WTC11 (cell line): ENCODE data around the gene SKAP1. TPM values are rescaled to one million over a fixed set of nuclear protein-coding genes. Genes with fewer than 3 reads are reported as not detected.
"Not testable (repeated sequence)": the region's sequence is repeated elsewhere in the genome, so short reads cannot be mapped to it uniquely, and the experiment has no call there.

Experiments used
- ATAC-seq: fragments of 200-7000 bp; cut with Tn5 transposase; 2 replicates; pipeline ENCODE4 v1.10.0; 2021; ENCODE audit warnings: mild to moderate bottlenecking, moderate library complexity
- CTCF ChIA-PET: fragments of 300-600 bp; sonication (Branson Sonifier 250); formaldehyde crosslinking; loops from one replicate; lab custom pipeline; 2021; ENCODE audit warnings: antibody characterized with exemption; lab: Charles Lee
- POLR2A ChIA-PET: fragments of 350-600 bp; sonication (Branson Sonifier 250); formaldehyde crosslinking; loops from one replicate; lab custom pipeline; 2021; ENCODE audit warnings: antibody characterized with exemption; lab: Charles Lee
- DNase-seq: peaks from one replicate; pipeline ENCODE4 v3.0.0; 2021; ENCODE audit warnings: low spot score
- H3K27ac Mint-ChIP-seq: 2 replicates; pipeline ENCODE4 v1.8.0; 2021; ENCODE audit warnings: mixed read lengths
- H3K27me3 Mint-ChIP-seq: 2 replicates; pipeline ENCODE4 v1.8.0; 2021; ENCODE audit warnings: low read depth, mild to moderate bottlenecking, moderate library complexity, mixed read lengths
- H3K36me3 Mint-ChIP-seq: 2 replicates; pipeline ENCODE4 v1.8.0; 2021; ENCODE audit warnings: mixed read lengths
- H3K4me1 Mint-ChIP-seq: 2 replicates; pipeline ENCODE4 v1.8.0; 2022; ENCODE audit warnings: mixed read lengths
- H3K4me3 Mint-ChIP-seq: 2 replicates; pipeline ENCODE4 v1.8.0; 2021; ENCODE audit warnings: mild to moderate bottlenecking, moderate library complexity, mixed read lengths
- H3K9me3 Mint-ChIP-seq: 2 replicates; pipeline ENCODE4 v1.8.0; 2021; ENCODE audit warnings: mixed read lengths
- AFF4 ChIP-seq: sonication (generic); formaldehyde crosslinking; IDR thresholded peaks from 2 replicates; pipeline ENCODE4 v1.8.1; 2023; ENCODE audit warnings: mild to moderate bottlenecking, missing genetic modification reagents, borderline replicate concordance
- CREB1 ChIP-seq: sonication (generic); formaldehyde crosslinking; IDR thresholded peaks from 2 replicates; pipeline ENCODE4 v1.8.0; 2023; ENCODE audit warnings: mild to moderate bottlenecking, missing genetic modification reagents
- ELF4 ChIP-seq: sonication (generic); formaldehyde crosslinking; IDR thresholded peaks from 2 replicates; pipeline ENCODE4 v1.8.1; 2022; ENCODE audit warnings: low read depth, mild to moderate bottlenecking, moderate library complexity, missing genetic modification reagents
- FOXP1 ChIP-seq: sonication (generic); formaldehyde crosslinking; IDR thresholded peaks from 2 replicates; pipeline ENCODE4 v1.8.0; 2022; ENCODE audit warnings: missing genetic modification reagents, mild to moderate bottlenecking, moderate library complexity, borderline replicate concordance
- GRHL2 ChIP-seq: fragments of 250-450 bp; sonication (Bioruptor Pico); IDR thresholded peaks from 2 replicates; pipeline ENCODE4 v1.8.0; 2022; ENCODE audit warnings: mild to moderate bottlenecking, moderate library complexity; ENCODE audit not compliant: insufficient replicate concordance, severe bottlenecking
- IRF1 ChIP-seq: sonication (generic); formaldehyde crosslinking; IDR thresholded peaks from 2 replicates; pipeline ENCODE4 v1.8.0; 2023; ENCODE audit warnings: missing genetic modification reagents
- JAZF1 ChIP-seq: fragments of 250-450 bp; sonication (Bioruptor Pico); IDR thresholded peaks from 2 replicates; pipeline ENCODE4 v1.9.0; 2021; ENCODE audit warnings: moderate library complexity, mild to moderate bottlenecking, inconsistent platforms
- RELA ChIP-seq: sonication (generic); formaldehyde crosslinking; IDR thresholded peaks from 2 replicates; pipeline ENCODE4 v1.8.1; 2022; ENCODE audit warnings: missing genetic modification reagents, mild to moderate bottlenecking, borderline replicate concordance
- SP1 ChIP-seq: sonication (generic); formaldehyde crosslinking; conservative IDR thresholded peaks from 2 replicates; pipeline ENCODE4 v1.8.1; 2022; ENCODE audit warnings: missing genetic modification reagents
- STAT6 ChIP-seq: sonication (generic); formaldehyde crosslinking; conservative IDR thresholded peaks from 2 replicates; pipeline ENCODE4 v1.8.1; 2023; ENCODE audit warnings: mild to moderate bottlenecking, low read depth, missing genetic modification reagents, moderate library complexity
- TCF7 ChIP-seq: sonication (generic); formaldehyde crosslinking; IDR thresholded peaks from 2 replicates; pipeline ENCODE4 v1.8.0; 2022; ENCODE audit warnings: mild to moderate bottlenecking, low read depth, missing genetic modification reagents, moderate library complexity
- TEAD4 ChIP-seq: sonication (generic); formaldehyde crosslinking; IDR thresholded peaks from 2 replicates; pipeline ENCODE4 v1.8.0; 2022; ENCODE audit warnings: mild to moderate bottlenecking, missing genetic modification reagents
- TP53 ChIP-seq: sonication (generic); formaldehyde crosslinking; IDR thresholded peaks from 2 replicates; pipeline ENCODE4 v1.8.1; 2023; ENCODE audit warnings: mild to moderate bottlenecking, missing genetic modification reagents
- USF2 ChIP-seq: sonication (generic); formaldehyde crosslinking; IDR thresholded peaks from 2 replicates; pipeline ENCODE4 v1.8.1; 2023; ENCODE audit warnings: mild to moderate bottlenecking, missing genetic modification reagents, moderate library complexity
- ZNF263 ChIP-seq: sonication (generic); formaldehyde crosslinking; IDR thresholded peaks from 2 replicates; pipeline ENCODE4 v1.8.1; 2022; ENCODE audit warnings: low read depth, mild to moderate bottlenecking, moderate library complexity, missing genetic modification reagents
- ZNF317 ChIP-seq: sonication (generic); formaldehyde crosslinking; IDR thresholded peaks from 2 replicates; pipeline ENCODE4 v1.8.1; 2023; ENCODE audit warnings: low read depth, mild to moderate bottlenecking, moderate library complexity, missing genetic modification reagents, borderline replicate concordance
- total RNA-seq: library from RNA; stranded (reverse); gene quantifications from 3 replicates; pipeline ENCODE4 v1.2.3, GENCODE V29; 2021

Gene SKAP1
- total RNA-seq, 1 experiment from 2014 or later: not detected

GRCh38 chr17:48413613-48414405 is 16.2 kb downstream of the SKAP1 start (continued):
- TF ChIP-seq AFF4 (CRISPR knock-in tag) (no peak), TEAD4 (CRISPR knock-in tag) (no peak)

GRCh38 chr17:48412841-48413240 is 17.2 kb downstream of the SKAP1 start:
- TF ChIP-seq GRHL2 (no peak), TCF7 (CRISPR knock-in tag) (no peak), TP53 (CRISPR knock-in tag) (no peak), ZNF317 (CRISPR knock-in tag) (no peak), SP1 (CRISPR knock-in tag) (no peak), JAZF1 (CRISPR knock-in tag) (no peak), RELA (CRISPR knock-in tag) (no peak), IRF1 (no peak), CREB1 (CRISPR knock-in tag) (no peak), USF2 (CRISPR knock-in tag) (no peak), STAT6 (CRISPR knock-in tag) (no peak), ZNF263 (CRISPR knock-in tag) (no peak), ELF4 (CRISPR knock-in tag) (no peak), FOXP1 (no peak)
- CTCF ChIA-PET: no interaction called here
- Mint-ChIP-seq H3K4me1 (peaks cover 15% of the 10 kb centered on the region), H3K9me3 (no peaks in the 10 kb centered on the region), H3K27me3 (peaks cover 3% of the 10 kb centered on the region; the same call in 1 of the 2 replicates), H3K36me3 (no peaks in the 10 kb centered on the region), H3K27ac (no peak overlapping the region), H3K4me3 (no peak overlapping the region)
- no peak for ATAC-seq
- no peak for DNase-seq
- POLR2A ChIA-PET: no interaction called here

GRCh38 chr17:48410821-48411220 is 19.2 kb downstream of the SKAP1 start:
- CTCF ChIA-PET: interaction anchor here (0.6 to 1.2 kb wide), 8 partner anchors 12 to 694 kb away, joined by 3 to 5 read pairs (median 4); no protein-coding TSS in a partner anchor
- H3K4me1 Mint-ChIP-seq, H3K36me3 Mint-ChIP-seq, H3K9me3 Mint-ChIP-seq, H3K27me3 Mint-ChIP-seq, H3K27ac Mint-ChIP-seq, ATAC-seq, H3K4me3 Mint-ChIP-seq, DNase-seq, POLR2A ChIA-PET: not testable (repeated sequence)
